Fibroblast of lung (primary cell): ENCODE data around the gene IL1RAP.

Experiments
- EZH2 ChIP-seq: IDR thresholded peaks from 2 replicates; pipeline ENCODE4 v1.5.1; 2012; ENCODE audit warnings: low read length, control low read depth, mild to moderate bottlenecking; ENCODE audit errors: missing control alignments
- TF ChIP-seq, protein P1 (sequence below), 2 donors: IDR thresholded peaks in 1 of 2; conservative IDR thresholded peaks in 1 of 2; 1 replicate in 1 of 2; 2 replicates in 1 of 2; pipeline ENCODE4 v1.5.1; 2011 to 2012; ENCODE audit warnings: low read length in 2 of 2, control low read depth in 1 of 2, inconsistent platforms in 1 of 2, low read depth in 1 of 2, mild to moderate bottlenecking in 1 of 2

DNA sequence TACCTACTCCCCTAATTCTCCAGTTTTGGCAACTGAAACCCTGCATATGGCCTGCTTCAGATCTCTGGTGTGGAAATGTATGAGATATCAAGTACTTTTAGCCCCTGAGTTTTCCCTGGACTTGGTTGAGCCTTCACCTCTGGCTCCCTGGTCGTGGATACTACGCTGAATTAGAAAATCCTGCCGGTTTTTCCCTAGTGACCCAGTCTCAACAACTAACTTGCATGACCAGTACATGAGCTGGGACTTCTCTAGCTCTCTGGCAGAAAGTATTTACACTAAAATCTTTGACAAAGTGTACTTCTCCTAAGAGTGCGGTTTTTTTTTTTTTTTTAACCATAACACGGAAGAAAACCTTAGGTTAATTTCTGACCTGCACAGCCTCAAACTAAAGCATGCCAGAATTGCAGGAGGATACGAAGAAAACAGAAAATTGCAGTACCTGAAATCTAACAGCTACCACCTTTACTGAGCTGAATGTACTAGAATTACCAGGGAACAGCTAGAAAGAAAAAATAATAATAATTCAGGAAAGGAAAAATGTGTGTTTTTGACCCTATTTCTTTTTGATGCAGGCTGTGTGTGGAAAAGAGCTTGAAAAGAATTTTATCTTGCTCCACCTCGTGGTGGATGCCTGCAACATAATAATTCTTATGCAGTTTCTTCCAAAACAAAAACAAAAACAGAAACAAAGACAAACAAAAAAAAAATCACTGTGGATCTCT is 183.1 kb downstream of the IL1RAP start:
- TF ChIP-seq, protein P1, sequence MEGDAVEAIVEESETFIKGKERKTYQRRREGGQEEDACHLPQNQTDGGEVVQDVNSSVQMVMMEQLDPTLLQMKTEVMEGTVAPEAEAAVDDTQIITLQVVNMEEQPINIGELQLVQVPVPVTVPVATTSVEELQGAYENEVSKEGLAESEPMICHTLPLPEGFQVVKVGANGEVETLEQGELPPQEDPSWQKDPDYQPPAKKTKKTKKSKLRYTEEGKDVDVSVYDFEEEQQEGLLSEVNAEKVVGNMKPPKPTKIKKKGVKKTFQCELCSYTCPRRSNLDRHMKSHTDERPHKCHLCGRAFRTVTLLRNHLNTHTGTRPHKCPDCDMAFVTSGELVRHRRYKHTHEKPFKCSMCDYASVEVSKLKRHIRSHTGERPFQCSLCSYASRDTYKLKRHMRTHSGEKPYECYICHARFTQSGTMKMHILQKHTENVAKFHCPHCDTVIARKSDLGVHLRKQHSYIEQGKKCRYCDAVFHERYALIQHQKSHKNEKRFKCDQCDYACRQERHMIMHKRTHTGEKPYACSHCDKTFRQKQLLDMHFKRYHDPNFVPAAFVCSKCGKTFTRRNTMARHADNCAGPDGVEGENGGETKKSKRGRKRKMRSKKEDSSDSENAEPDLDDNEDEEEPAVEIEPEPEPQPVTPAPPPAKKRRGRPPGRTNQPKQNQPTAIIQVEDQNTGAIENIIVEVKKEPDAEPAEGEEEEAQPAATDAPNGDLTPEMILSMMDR (conservative IDR thresholded peaks at IDR 0.05 in 1 of 2, IDR thresholded peaks at IDR 0.05 in 1 of 2; ENCODE audit: low read depth in 1 of 2, low read length in 2 of 2), result peak; percentile 60 to 61
- no peak for TF ChIP-seq EZH2
